ENCODE measurements around the gene REV3L. TPM values are rescaled to one million over a fixed set of nuclear protein-coding genes. Genes with fewer than 3 reads are reported as not detected.

The REV3L gene
- total RNA-seq, 1 experiment from 2014 or later: 5.3 TPM

GRCh38 chr6:111503194-111503593 is 20.2 kb upstream of the REV3L start:
- peak overlapping the region in 2 of 3 experiments; percentile 4 to 20; a peak in 1 of 7 replicates for H3K27ac Mint-ChIP-seq
- H3K9me3 ChIP-seq (ENCODE audit: control insufficient read depth, low read depth, low read length): no peaks in the 10 kb centered on the region
- no peak overlapping the region for H3K27ac ChIP-seq (ENCODE audit: insufficient read length, low read depth, low read length)
- peaks cover 43 to 46% of the 10 kb centered on the region in 2 experiments for H3K4me1 Mint-ChIP-seq
- no peak overlapping the region for H2AK5ac ChIP-seq (ENCODE audit: insufficient read length, low read length)
- no peak overlapping the region for H3K4me3 Mint-ChIP-seq
- H3K9ac ChIP-seq (ENCODE audit: extremely low read depth, insufficient read length, low read length): no peak overlapping the region
- H3K23me2 ChIP-seq (ENCODE audit: insufficient read length, low read depth, low read length, poor library complexity, severe bottlenecking): no peaks in the 10 kb centered on the region
- H3K27me3 ChIP-seq (ENCODE audit: insufficient read depth, low read length): no peaks in the 10 kb centered on the region
- H4K5ac ChIP-seq (ENCODE audit: insufficient read length, low read depth, low read length): no peak overlapping the region
- H4K20me1 ChIP-seq (ENCODE audit: control insufficient read depth, insufficient read depth, insufficient read length): no peaks in the 10 kb centered on the region
- H3K4ac ChIP-seq (ENCODE audit: low read depth, low read length): no peak overlapping the region
- no peaks in the 10 kb centered on the region; the same call in 1 of the 2 replicates for H3K4me1 ChIP-seq (ENCODE audit: insufficient read depth, low read length)
- no peak overlapping the region for H3T11ph ChIP-seq (ENCODE audit: low read length)
- no peak for DNase-seq
- no peak overlapping the region for H4K91ac ChIP-seq (ENCODE audit: insufficient read length, low read depth, low read length)
- no peak overlapping the region for H3K14ac ChIP-seq (ENCODE audit: insufficient read depth, low read length)
- H2BK120ac ChIP-seq (ENCODE audit: low read depth, low read length, poor library complexity, severe bottlenecking): no peak overlapping the region
- no peak overlapping the region for H3K4me2 ChIP-seq (ENCODE audit: insufficient read depth, insufficient read length, low read length)
- no peak overlapping the region for H3K18ac ChIP-seq (ENCODE audit: insufficient read length, low read depth, low read length)
- no peaks in the 10 kb centered on the region for H3K79me1 ChIP-seq (ENCODE audit: insufficient read depth, low read depth, low read length, poor library complexity, severe bottlenecking)
- no peak overlapping the region for H4K8ac ChIP-seq (replicated peaks; ENCODE audit: insufficient read length, low read depth, low read length)
- H3K9me3 Mint-ChIP-seq: peaks cover 3 to 4% of the 10 kb centered on the region in 2 experiments; a peak in 4 of 5 replicates
- H3K23ac ChIP-seq (ENCODE audit: insufficient read length, low read depth, low read length): no peak overlapping the region
- H3K79me2 ChIP-seq (ENCODE audit: insufficient read depth, low read length): no peaks in the 10 kb centered on the region
- H2BK12ac ChIP-seq (ENCODE audit: insufficient read length, low read depth, low read length): no peak overlapping the region
- H3K56ac ChIP-seq (ENCODE audit: insufficient read length, low read depth, low read length): no peak overlapping the region
- no CpG with 5 or more reads among the region's 1 CpG for WGBS (ENCODE audit: extremely low coverage, insufficient read length, low lambda C conversion rate)
- TF ChIP-seq CTCF (conservative IDR thresholded peaks at IDR 0.05): no peak
- peaks cover 9 to 13% (median 12%) of the 10 kb centered on the region in 3 experiments for H3K36me3 Mint-ChIP-seq (ENCODE audit: insufficient read depth in 1 of 3, low read depth in 3 of 3)
- H2AFZ ChIP-seq (ENCODE audit: low read length): no peak overlapping the region
- no peak overlapping the region for H2BK20ac ChIP-seq (ENCODE audit: low read depth, low read length, poor library complexity, severe bottlenecking)
- no peak overlapping the region for H2BK15ac ChIP-seq (ENCODE audit: low read depth, low read length)
- H3K27me3 Mint-ChIP-seq (ENCODE audit: low read depth): no peaks in the 10 kb centered on the region
- no peak overlapping the region for H2BK5ac ChIP-seq (ENCODE audit: insufficient read length, low read length)

Measured in H9 (cell line).